Measurements from ENCODE around the gene PSTPIP2.

DNA sequence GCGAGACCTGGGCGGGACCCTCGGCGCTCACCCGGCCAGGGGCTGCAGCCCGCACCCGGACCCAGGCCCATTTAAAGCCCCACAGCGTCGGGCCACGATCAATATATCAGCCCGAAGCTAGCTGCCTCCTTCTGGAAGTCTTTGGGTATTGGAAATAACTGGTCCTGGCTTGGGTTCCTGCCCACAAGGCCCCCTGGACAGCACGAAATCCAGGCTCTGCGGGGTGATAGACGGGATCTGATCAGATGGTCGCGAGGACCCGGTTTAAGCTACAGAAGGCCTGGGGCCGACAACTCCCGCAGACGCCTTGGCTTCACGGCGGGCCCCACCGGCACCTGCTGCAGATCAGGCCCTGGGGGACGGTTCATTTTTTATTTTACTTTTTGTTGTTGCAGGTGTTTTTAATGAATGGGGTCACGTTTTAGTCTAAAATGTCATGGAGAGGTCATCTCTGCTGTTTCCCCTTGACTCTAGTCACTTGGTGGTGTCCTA is 362 bp upstream of the PSTPIP2 start:
- TF ChIP-seq, protein P1, sequence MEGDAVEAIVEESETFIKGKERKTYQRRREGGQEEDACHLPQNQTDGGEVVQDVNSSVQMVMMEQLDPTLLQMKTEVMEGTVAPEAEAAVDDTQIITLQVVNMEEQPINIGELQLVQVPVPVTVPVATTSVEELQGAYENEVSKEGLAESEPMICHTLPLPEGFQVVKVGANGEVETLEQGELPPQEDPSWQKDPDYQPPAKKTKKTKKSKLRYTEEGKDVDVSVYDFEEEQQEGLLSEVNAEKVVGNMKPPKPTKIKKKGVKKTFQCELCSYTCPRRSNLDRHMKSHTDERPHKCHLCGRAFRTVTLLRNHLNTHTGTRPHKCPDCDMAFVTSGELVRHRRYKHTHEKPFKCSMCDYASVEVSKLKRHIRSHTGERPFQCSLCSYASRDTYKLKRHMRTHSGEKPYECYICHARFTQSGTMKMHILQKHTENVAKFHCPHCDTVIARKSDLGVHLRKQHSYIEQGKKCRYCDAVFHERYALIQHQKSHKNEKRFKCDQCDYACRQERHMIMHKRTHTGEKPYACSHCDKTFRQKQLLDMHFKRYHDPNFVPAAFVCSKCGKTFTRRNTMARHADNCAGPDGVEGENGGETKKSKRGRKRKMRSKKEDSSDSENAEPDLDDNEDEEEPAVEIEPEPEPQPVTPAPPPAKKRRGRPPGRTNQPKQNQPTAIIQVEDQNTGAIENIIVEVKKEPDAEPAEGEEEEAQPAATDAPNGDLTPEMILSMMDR (IDR thresholded peaks at IDR 0.05; ENCODE audit: low read depth, low read length, missing input control), result no peak
- TF ChIP-seq YY1 (IDR thresholded peaks at IDR 0.05) (no peak), GABPA (IDR thresholded peaks at IDR 0.05 in 1 of 2, conservative IDR thresholded peaks at IDR 0.05 in 1 of 2) (no peak), SP1 (IDR thresholded peaks at IDR 0.05) (no peak), EGR1 (IDR thresholded peaks at IDR 0.05; ENCODE audit: low read depth in 2 of 2) (no peak), JUND (IDR thresholded peaks at IDR 0.05) (no peak), RAD21 (IDR thresholded peaks at IDR 0.05) (no peak), RXRA (IDR thresholded peaks at IDR 0.05) (no peak), FOXA1 (IDR thresholded peaks at IDR 0.05) (no peak)
- TF ChIP-seq, protein P2, sequence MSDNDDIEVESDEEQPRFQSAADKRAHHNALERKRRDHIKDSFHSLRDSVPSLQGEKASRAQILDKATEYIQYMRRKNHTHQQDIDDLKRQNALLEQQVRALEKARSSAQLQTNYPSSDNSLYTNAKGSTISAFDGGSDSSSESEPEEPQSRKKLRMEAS (IDR thresholded peaks at IDR 0.05), result no peak
- TF ChIP-seq, protein P3, sequence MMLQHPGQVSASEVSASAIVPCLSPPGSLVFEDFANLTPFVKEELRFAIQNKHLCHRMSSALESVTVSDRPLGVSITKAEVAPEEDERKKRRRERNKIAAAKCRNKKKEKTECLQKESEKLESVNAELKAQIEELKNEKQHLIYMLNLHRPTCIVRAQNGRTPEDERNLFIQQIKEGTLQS (IDR thresholded peaks at IDR 0.05), result no peak
- TF ChIP-seq, protein P4, sequence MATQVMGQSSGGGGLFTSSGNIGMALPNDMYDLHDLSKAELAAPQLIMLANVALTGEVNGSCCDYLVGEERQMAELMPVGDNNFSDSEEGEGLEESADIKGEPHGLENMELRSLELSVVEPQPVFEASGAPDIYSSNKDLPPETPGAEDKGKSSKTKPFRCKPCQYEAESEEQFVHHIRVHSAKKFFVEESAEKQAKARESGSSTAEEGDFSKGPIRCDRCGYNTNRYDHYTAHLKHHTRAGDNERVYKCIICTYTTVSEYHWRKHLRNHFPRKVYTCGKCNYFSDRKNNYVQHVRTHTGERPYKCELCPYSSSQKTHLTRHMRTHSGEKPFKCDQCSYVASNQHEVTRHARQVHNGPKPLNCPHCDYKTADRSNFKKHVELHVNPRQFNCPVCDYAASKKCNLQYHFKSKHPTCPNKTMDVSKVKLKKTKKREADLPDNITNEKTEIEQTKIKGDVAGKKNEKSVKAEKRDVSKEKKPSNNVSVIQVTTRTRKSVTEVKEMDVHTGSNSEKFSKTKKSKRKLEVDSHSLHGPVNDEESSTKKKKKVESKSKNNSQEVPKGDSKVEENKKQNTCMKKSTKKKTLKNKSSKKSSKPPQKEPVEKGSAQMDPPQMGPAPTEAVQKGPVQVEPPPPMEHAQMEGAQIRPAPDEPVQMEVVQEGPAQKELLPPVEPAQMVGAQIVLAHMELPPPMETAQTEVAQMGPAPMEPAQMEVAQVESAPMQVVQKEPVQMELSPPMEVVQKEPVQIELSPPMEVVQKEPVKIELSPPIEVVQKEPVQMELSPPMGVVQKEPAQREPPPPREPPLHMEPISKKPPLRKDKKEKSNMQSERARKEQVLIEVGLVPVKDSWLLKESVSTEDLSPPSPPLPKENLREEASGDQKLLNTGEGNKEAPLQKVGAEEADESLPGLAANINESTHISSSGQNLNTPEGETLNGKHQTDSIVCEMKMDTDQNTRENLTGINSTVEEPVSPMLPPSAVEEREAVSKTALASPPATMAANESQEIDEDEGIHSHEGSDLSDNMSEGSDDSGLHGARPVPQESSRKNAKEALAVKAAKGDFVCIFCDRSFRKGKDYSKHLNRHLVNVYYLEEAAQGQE (IDR thresholded peaks at IDR 0.05), result no peak
